ENCODE data around the gene ETS1.

DNA sequence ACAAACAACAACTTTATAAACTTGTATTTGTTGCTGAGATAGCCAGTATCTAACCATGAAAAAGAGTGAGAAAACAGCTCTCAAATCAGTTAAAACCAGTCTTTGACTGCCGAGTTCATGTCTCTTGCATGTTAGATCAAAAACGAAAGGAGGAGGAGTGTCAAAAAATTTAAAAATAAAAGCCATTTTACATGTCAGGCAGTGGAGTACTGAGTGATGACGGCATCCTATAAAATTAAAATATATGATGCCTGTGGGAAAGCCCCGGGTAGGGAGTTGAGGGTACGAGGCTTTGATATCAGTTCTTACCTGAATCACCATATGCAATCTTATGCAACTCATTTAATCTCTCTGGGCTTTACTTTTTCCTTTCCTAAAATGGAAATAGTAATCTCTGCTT is 117.3 kb downstream of the ETS1 start:
- TF ChIP-seq CTCF (IDR thresholded peaks at IDR 0.05; ENCODE audit: low read length): no peak
- no peak for TF ChIP-seq EZH2 (optimal IDR thresholded peaks at IDR 0.05; ENCODE audit: low read depth, low read length)

Measured in MM.1S (cell line).